Measurements from ENCODE around the gene NCBP2L.

Gene NCBP2L

DNA sequence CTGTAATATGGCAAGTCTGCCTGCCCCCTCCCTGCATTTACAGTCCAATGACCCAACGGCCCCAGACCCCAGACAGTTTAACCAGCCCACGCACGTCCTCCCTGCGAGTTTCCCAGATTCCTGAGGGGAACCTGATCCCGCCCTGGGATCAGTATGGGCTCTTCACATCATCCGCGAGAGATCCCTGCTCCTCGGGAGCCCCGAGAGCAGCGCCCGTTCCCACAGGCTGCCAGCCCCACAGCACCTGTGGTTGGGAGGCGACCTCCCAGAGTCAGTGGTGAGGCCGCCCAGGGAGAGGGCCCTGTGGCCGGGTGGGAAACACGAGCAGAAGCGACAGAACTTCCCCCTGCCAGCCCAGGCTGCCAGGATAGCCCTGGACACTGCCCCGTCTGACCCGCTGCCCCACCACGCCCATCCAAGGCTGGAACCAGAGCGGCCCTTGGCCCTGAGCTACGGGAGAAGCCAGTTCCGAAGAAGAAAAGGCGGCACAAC is 34.8 kb upstream of the NCBP2L start:
- TF ChIP-seq CTCF (IDR thresholded peaks at IDR 0.05; ENCODE audit: low read length, missing control alignments) = no peak
- H3K4me3 ChIP-seq (replicated peaks; ENCODE audit: low read depth, low read length) = no peak overlapping the region
- DNase-seq (ENCODE audit: low read depth) = no peak

GRCh38 chrX:107743995-107744394 is 33.5 kb upstream of the NCBP2L start:
- TF ChIP-seq CTCF (IDR thresholded peaks at IDR 0.05; ENCODE audit: low read length, missing control alignments) = no peak
- DNase-seq (ENCODE audit: low read depth) = no peak
- H3K4me3 ChIP-seq (replicated peaks; ENCODE audit: low read depth, low read length) = no peak overlapping the region

DNA sequence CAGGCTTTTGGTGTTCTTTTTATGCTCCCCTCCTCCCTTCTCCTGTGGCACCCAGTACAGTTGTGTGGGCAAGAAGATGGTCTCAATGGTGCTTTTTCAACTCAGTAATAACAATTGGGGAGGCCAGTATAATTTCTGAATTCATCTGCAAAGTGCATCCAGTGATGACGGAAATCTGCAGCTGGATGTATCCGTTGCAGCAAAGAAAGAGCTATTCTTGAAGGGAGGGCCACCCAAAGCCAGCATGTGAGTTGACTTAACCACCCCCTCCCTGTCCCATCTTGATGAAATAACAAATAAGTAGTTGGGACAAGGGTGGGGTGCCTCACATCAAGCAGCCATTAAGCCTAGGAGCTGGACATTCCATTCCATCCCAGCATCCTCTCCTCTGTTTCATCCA is 32.7 kb upstream of the NCBP2L start:
- no peak for DNase-seq (ENCODE audit: low read depth)
- no peak overlapping the region for H3K4me3 ChIP-seq (replicated peaks; ENCODE audit: low read depth, low read length)
- TF ChIP-seq CTCF (IDR thresholded peaks at IDR 0.05; ENCODE audit: low read length, missing control alignments) = no peak

- no peak for TF ChIP-seq CTCF (IDR thresholded peaks at IDR 0.05; ENCODE audit: low read length, missing control alignments)
- peak; percentile 60 for DNase-seq (ENCODE audit: low read depth)
- no peak overlapping the region for H3K4me3 ChIP-seq (replicated peaks; ENCODE audit: low read depth, low read length)
Measured at GRCh38 chrX:107747596-107748161, 29.9 kb upstream of the NCBP2L start.

GRCh38 chrX:107748506-107748905 is 29.0 kb upstream of the NCBP2L start:
- DNase-seq (ENCODE audit: low read depth) = no peak
- no peak for TF ChIP-seq CTCF (IDR thresholded peaks at IDR 0.05; ENCODE audit: low read length, missing control alignments)
- H3K4me3 ChIP-seq (replicated peaks; ENCODE audit: low read depth, low read length) = no peak overlapping the region

- TF ChIP-seq CTCF (IDR thresholded peaks at IDR 0.05; ENCODE audit: low read length, missing control alignments) = no peak
- no peak overlapping the region for H3K4me3 ChIP-seq (replicated peaks; ENCODE audit: low read depth, low read length)
- DNase-seq (ENCODE audit: low read depth) = no peak
Measured at GRCh38 chrX:107750263-107750662, 27.3 kb upstream of the NCBP2L start.

- DNase-seq (ENCODE audit: low read depth) = no peak
- H3K4me3 ChIP-seq (replicated peaks; ENCODE audit: low read depth, low read length) = no peak overlapping the region
- no peak for TF ChIP-seq CTCF (IDR thresholded peaks at IDR 0.05; ENCODE audit: low read length, missing control alignments)
Measured at GRCh38 chrX:107750861-107751445, 26.6 kb upstream of the NCBP2L start.
